DND-41 (cell line): ENCODE data around the gene FAM222B.

Experiments
- ATAC-seq: fragments of 200-7000 bp; cut with Tn5 transposase; 3 replicates; pipeline ENCODE4 v1.9.1; 2021; ENCODE audit warnings: low read depth; ENCODE audit not compliant: insufficient read depth
- DNase-seq: peaks from one replicate; pipeline ENCODE4 v3.0.0-alpha.2; 2020
- H2AFZ ChIP-seq: 2 replicates; pipeline ENCODE4 v1.6.0; 2012; ENCODE audit warnings: low read depth, low read length
- H3K27ac ChIP-seq: 2 replicates; pipeline ENCODE4 v1.5.1; 2012; ENCODE audit warnings: low read length, inconsistent platforms
- H3K27me3 ChIP-seq: fragments of 200-600 bp; sonication (generic); 2 replicates; pipeline ENCODE4 v1.6.0; 2012; ENCODE audit warnings: low read length, mild to moderate bottlenecking, inconsistent platforms; ENCODE audit not compliant: insufficient read depth, poor library complexity
- H3K36me3 ChIP-seq: 2 replicates; pipeline ENCODE4 v1.5.1; 2012; ENCODE audit warnings: low read length, inconsistent platforms; ENCODE audit not compliant: insufficient read depth
- H3K4me1 ChIP-seq: 2 replicates; pipeline ENCODE4 v1.5.1; 2012; ENCODE audit warnings: mild to moderate bottlenecking, low read length; ENCODE audit not compliant: insufficient read depth
- H3K4me2 ChIP-seq: 2 replicates; pipeline ENCODE4 v1.6.0; 2012; ENCODE audit warnings: mild to moderate bottlenecking, moderate library complexity, low read length, inconsistent platforms; ENCODE audit not compliant: insufficient read depth
- H3K4me3 ChIP-seq, 2 experiments: fragments of 200-600 bp in 1 of 2; shearing (Covaris generic) in 1 of 2; 2 replicates each; pipeline ENCODE4 v1.5.1; 2012 to 2016; ENCODE audit warnings: inconsistent platforms in 2 of 2, low read length in 2 of 2, mild to moderate bottlenecking in 2 of 2, low read depth in 1 of 2, moderate library complexity in 1 of 2
- H3K79me2 ChIP-seq: 2 replicates; pipeline ENCODE4 v1.6.0; 2012; ENCODE audit warnings: low read length, inconsistent platforms; ENCODE audit not compliant: insufficient read depth
- H3K9ac ChIP-seq: 2 replicates; pipeline ENCODE4 v1.6.0; 2012; ENCODE audit warnings: low read depth, mild to moderate bottlenecking, inconsistent platforms, low read length, moderate library complexity
- H3K9me3 ChIP-seq: 2 replicates; pipeline ENCODE4 v1.5.1; 2012; ENCODE audit warnings: low read length, moderate library complexity, mild to moderate bottlenecking, inconsistent platforms; ENCODE audit not compliant: insufficient read depth, severe bottlenecking
- H4K20me1 ChIP-seq: 2 replicates; pipeline ENCODE4 v1.6.0; 2012; ENCODE audit warnings: low read length; ENCODE audit not compliant: insufficient read depth
- EZH2 ChIP-seq: IDR thresholded peaks from 3 replicates; pipeline ENCODE4 v1.6.1; 2012; ENCODE audit warnings: borderline replicate concordance, low read depth, mild to moderate bottlenecking, moderate library complexity, low read length, inconsistent platforms; ENCODE audit not compliant: severe bottlenecking
- TF ChIP-seq, protein P1 (sequence below): IDR thresholded peaks from 2 replicates; pipeline ENCODE4 v1.5.1; 2012; ENCODE audit warnings: borderline replicate concordance, low read length, moderate library complexity, mild to moderate bottlenecking; ENCODE audit not compliant: poor library complexity, severe bottlenecking; ENCODE audit errors: extremely low read depth

FAM222B gene

DNA sequence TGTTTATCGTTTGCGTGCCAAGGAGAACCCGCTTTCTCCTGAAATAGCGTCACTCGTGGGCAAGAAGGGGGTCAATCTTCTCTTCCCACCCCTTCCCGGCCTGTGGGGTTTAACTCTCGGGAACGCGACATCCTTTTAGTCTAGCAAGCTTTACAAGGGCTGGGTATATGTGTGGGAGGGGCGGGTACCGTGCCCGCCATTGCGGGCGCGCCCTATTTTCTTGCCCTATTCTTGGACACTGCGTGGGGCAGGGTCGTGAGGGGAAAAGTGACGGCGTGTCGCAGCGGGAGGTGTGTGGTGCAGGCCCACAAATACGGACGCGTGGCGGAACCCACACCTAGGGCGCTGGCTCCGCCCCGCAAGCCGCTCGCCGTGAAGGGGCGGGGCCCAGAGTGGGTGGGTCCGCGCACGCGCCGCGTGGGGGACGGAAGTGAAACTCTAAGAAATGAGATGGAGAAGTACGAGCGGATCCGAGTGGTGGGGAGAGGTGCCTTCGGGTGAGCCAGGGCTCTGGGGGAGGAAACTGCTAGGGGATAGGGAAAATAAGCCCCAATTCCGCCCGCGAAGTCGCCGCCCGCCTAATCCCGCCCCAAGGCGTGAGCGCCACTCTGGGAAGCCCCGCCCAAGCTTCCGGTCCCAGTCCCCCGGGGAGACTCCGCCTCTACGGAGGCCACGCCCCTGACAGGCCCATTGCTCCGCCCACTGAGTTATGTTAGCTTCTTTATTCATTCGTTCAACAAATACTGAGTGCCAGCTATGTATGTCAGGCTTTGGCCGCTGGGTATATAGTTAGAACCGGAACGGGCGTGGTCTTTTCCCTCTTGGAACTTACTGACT is 114.0 kb downstream of the FAM222B start, which contains the start of gene NEK8:
NEK8 (plus strand) TSS at position 425 of the 837 bp plus-strand sequence; CDS start at position 451, 26 bp downstream.
- DNase-seq (peak; percentile 96), ATAC-seq (peak; percentile 48)
- Histone ChIP-seq H3K9ac (peak within 1 kb of the TSS; percentile 67), H2AFZ (peak within 1 kb of the TSS; percentile 84), H3K36me3 (peaks cover 18% of the 10 kb centered on the region), H3K4me2 (peak within 1 kb of the TSS; percentile 94), H3K9me3 (no peaks in the 10 kb centered on the region), H3K27ac (peak within 1 kb of the TSS; percentile 93), H3K4me3 (peak within 1 kb of the TSS; percentile 47 to 69), H3K27me3 (no peaks in the 10 kb centered on the region), H3K79me2 (no peaks in the 10 kb centered on the region), H4K20me1 (peaks cover 19% of the 10 kb centered on the region; the same call in 1 of the 2 replicates), H3K4me1 (peaks cover 39% of the 10 kb centered on the region)
- TF ChIP-seq, protein P1, sequence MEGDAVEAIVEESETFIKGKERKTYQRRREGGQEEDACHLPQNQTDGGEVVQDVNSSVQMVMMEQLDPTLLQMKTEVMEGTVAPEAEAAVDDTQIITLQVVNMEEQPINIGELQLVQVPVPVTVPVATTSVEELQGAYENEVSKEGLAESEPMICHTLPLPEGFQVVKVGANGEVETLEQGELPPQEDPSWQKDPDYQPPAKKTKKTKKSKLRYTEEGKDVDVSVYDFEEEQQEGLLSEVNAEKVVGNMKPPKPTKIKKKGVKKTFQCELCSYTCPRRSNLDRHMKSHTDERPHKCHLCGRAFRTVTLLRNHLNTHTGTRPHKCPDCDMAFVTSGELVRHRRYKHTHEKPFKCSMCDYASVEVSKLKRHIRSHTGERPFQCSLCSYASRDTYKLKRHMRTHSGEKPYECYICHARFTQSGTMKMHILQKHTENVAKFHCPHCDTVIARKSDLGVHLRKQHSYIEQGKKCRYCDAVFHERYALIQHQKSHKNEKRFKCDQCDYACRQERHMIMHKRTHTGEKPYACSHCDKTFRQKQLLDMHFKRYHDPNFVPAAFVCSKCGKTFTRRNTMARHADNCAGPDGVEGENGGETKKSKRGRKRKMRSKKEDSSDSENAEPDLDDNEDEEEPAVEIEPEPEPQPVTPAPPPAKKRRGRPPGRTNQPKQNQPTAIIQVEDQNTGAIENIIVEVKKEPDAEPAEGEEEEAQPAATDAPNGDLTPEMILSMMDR, result no peak
- TF ChIP-seq EZH2, result no peak

- no peak for TF ChIP-seq EZH2
- TF ChIP-seq, protein P1, result peak; percentile 100
- peaks cover 15% of the 10 kb centered on the region for H3K79me2 ChIP-seq
- no peaks in the 10 kb centered on the region for H3K27me3 ChIP-seq
- H3K27ac ChIP-seq, result peak overlapping the region; percentile 67
- DNase-seq (peak; percentile 92), ATAC-seq (peak; percentile 68)
- H3K4me2 ChIP-seq, result peak overlapping the region; percentile 94
- peaks cover 53% of the 10 kb centered on the region for H3K4me1 ChIP-seq
- H4K20me1 ChIP-seq, result peaks cover 36% of the 10 kb centered on the region
- peak overlapping the region; percentile 45 to 69 for H3K4me3 ChIP-seq
- H2AFZ ChIP-seq, result peak overlapping the region; percentile 87
- no peaks in the 10 kb centered on the region for H3K9me3 ChIP-seq
- peak overlapping the region; percentile 67 for H3K9ac ChIP-seq
- H3K36me3 ChIP-seq, result peaks cover 35% of the 10 kb centered on the region
Measured at GRCh38 chr17:28726627-28727491, 115.7 kb downstream of the FAM222B start.

- DNase-seq (peak; percentile 79), ATAC-seq (peak; percentile 60)
- Histone ChIP-seq H3K4me2 (peak within 1 kb of the TSS; percentile 94), H3K4me3 (peak within 1 kb of the TSS; percentile 45 to 69), H4K20me1 (peaks cover 42% of the 10 kb centered on the region), H3K4me1 (peaks cover 59% of the 10 kb centered on the region), H3K79me2 (peaks cover 21% of the 10 kb centered on the region), H3K9me3 (no peaks in the 10 kb centered on the region), H3K36me3 (peaks cover 41% of the 10 kb centered on the region), H3K27me3 (no peaks in the 10 kb centered on the region), H2AFZ (peak within 1 kb of the TSS; percentile 87), H3K9ac (peak within 1 kb of the TSS; percentile 67), H3K27ac (peak within 1 kb of the TSS; percentile 67)
- no peak for TF ChIP-seq EZH2
- TF ChIP-seq, protein P1, result no peak
Measured at GRCh38 chr17:28726226-28726626, 116.4 kb downstream of the FAM222B start, which contains the start of gene TLCD1. Gene TLCD1, minus strand, starts transcription at chr17:28726233. Its CDS starts 136 bp downstream, at chr17:28726097.
